Activated naive CD8-positive, alpha-beta T cell treated with anti-CD3 and anti-CD28 coated beads, Interleukin-2, amount 50 U/mL, for 16 hours (primary cell): ENCODE results near the gene KIRREL3.

Source experiments
- DNase-seq: peaks from one replicate; pipeline ENCODE4 v3.0.0-alpha.2; 2020; ENCODE audit warnings: low read depth, low spot score

The KIRREL3 gene

DNA sequence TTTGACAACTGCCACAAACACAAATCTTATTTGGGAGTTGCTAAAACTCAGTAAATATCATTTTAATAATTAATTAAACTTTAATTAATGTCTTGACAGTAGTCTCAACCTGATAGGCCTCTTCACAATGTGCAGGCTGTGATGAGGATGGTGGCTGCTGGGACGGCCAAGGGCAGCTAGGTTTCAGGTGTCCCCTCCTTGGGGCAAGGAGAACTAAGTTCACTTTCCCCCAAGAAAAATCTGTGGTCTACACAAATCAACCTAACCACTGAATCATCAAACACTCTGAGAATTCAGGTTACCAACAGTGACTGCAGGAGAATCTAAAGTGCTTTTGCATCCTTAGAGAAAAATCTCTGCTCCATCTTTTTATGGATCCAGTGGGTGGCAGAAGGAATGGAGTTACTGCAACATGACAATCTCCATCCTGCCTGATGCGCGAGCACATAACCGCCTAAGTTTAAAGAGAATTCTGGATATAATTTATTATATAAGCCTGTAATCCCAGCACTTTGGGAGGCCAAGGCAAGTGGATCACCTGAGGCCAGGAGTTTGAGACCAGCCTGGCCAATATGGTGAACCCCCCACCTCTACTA is 289.7 kb downstream of the KIRREL3 start:
- no peak for DNase-seq

DNA sequence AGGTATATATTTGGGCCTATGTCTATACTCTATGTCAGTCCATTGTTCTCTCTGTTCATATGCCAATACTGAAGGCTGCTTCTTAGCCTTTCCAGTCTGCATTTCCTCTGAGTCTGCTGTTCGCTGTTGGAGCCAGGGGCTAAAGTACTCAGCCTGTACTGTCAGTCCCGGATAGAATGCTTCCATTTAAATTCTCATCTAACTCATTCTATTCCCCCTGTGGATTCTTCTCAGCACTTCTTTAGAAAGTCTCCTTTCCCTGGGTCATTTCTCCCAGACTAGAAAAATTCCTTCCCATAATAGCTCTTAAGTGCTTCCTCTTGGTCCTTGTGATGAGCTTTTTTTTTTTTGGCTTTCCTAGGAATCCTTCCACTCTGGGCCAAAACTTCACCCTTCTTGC is 293.1 kb downstream of the KIRREL3 start:
- DNase-seq, result no peak

DNA sequence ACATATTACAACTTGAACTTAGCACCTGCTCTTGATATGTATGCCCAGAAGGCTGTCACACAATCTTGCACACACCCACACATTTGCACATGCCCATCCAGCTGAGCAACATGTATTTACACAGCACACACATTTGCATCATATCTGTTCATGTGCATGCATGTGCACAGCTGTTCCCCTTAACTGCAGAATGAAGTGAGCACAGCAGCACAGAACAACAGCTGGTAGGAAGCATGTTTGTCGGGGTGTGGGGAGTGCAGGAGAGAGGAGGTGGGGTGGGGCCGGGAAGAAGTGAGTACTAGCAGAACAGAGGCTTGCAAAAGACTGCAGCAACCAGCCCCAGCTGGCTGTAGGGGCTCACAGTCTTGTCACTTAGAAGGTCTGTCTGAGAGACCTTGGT is 296.5 kb downstream of the KIRREL3 start:
- no peak for DNase-seq

DNA sequence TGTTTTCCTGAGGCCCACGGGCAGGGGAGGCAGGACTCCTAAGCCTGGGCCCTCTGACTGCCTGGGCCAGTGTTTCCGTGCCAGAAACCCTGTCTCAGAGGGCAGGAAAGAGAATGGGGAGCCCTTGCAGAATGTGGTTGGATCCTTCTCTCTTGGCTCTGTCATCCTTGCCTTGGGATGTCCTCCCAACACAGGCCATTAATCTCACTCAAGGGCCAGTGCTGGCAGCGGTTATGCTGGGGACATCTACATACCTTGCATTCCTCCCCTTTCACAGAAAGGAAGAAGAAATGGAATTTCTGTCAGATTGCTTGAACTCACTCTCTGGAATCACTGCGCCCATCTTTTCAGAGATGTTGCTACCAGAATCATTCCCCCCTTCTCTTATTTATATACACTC is 296.9 kb downstream of the KIRREL3 start:
- DNase-seq, result no peak

DNA sequence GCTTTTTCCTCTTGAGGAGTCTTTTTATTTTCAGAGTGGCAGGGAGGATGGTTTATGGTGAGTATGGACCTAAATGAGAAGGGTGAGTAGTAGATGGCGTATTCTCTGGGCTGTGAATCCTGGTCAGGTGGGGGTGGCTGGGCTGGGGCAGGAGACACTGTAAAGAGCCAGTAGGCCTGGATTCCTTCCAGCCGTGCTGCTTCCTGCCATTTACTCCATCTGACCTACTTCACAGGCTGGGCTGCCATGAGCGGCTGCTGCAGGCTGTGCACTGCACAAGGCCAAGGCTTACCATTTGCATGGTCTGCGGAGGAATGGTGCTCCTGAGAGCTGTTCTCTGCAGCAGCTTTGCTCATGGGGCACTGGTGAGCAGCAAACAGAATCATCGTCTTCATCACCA is 297.6 kb downstream of the KIRREL3 start:
- no peak for DNase-seq

DNA sequence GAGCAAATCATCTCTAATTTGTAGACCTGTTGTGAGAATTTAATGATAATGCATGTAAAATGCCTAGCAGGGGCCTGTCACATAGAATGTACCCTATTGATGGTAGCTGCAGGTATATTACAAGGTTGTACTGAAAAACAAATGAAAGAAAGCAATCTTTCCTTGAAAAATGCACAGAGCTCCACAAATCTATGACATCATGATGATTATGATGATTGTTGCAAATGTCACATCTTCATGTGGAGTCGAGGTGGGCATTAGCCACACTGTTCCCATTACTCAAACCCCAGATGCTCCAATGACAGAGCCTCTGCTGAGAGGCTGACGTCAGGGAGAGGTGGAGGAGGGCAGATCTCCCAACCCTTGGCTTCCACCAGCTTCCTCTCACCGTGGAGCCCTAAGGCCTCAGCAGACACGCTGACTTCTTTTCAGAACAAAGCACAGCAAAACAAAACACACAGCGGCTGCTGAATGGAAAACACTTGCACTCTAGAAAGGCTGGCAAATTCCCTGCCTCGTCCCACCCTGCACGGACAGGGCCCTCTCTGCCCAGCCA is 298.3 kb downstream of the KIRREL3 start:
- DNase-seq, result no peak

DNA sequence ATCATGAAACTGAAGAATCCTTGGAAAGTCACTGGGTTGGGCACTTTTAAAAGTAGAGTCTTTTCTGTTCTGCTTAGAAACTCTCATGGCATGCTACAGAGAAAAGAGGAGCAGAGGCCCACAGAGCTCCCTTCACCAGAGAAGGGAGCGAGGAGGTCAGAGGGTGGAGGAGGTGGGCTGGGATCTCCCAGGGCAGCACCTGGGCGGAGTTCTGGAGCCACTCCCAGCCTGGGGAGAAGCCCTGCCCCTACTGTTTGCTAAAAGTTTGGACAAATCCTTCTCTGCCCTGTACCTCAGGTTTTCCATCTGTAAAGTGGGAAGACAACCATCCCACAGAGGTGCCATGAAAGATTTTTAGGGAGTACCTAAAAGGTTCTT is 299.1 kb downstream of the KIRREL3 start:
- no peak for DNase-seq

DNA sequence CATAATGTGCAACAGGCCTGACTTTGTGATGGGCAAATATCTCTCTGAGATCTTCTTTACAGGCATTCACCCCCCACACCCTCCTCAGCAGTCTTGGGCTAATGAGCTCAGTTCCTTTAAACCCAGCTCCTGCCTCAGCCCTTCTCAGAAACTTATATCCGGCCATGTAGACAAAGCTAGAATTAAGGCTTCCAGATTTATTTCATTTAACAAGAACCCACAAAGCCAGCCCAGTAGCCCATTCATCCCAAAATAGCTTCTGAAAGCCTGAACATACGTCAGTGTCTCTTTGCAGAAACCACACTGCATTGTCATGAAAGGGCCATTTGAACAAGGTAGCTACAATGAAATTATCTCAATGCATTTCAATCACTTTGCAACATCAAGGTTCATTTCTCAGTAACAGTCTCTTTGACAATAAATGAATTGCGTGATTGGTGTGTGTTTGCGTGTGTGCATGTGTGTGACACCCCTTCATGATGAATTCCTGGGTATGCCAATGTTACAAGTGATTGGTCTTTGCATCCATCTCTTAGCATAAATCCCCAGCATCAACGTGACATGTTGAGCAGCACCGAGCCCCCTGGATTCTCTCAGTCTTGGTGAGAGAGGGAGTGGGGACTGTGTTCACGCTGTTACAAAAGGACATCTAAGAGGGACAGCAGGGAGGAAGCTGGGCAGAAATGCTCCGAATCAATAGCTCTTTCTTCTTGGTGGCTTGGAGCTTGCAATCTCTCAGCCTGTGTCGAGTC is 299.6 kb downstream of the KIRREL3 start:
- no peak for DNase-seq

DNA sequence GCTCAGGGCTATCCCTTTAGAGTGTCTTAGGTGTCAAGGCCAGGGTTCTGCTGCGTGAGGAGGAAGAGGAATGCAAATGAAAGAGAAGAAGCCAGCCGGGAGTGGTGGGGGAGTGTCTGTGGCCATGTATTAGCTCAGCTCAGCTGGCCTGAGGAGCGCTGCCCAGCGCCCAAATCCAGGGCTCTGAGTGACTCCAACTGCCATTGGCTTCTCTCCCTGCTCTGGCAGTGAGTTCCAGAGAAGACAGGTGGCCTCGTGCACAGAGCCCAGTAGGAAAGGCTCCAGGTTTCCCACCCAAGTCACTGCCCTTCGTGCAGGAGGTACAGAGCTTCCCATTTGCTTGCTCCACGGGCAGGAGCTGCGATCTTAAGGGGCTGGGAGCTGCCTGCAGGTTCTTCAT is 302.0 kb downstream of the KIRREL3 start:
- no peak for DNase-seq

DNA sequence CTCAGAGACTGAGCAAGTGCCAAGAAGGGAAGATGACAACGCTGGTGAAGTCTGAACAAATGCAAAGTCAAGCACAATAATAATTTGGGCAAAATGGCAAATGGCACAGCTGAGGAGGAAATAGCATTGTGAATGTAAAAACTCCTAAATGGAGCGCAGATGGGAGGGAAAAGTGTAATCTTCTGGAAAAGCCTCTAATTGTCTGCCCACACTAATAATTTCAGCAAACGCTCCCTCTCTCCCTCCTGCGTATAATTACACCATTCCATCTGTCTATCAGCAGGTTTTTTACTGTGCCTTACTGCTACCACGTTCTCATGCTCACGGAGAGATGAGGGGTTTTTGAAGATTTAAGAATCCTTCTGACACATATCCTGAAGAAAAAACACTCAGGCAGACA is 302.6 kb downstream of the KIRREL3 start:
- no peak for DNase-seq

DNA sequence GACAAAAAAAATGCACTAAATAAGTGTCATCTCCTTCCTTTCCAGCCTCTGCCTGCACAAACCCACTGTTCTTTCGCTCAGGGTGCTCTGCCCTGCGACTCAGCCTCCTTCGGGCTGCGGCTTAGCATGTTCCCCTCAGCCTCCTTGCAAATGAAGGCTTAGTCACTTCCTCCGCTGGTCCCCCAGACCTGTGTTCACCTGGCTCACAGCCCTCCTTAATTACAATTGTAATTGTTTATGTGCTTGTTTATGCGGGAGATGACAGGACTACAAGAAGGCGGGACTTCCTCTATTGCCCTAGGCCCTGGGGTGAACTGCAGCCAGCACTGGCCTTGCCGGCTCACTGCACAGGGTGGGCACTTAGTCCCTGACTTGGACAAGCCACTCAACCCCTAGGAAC is 303.6 kb downstream of the KIRREL3 start:
- no peak for DNase-seq

DNA sequence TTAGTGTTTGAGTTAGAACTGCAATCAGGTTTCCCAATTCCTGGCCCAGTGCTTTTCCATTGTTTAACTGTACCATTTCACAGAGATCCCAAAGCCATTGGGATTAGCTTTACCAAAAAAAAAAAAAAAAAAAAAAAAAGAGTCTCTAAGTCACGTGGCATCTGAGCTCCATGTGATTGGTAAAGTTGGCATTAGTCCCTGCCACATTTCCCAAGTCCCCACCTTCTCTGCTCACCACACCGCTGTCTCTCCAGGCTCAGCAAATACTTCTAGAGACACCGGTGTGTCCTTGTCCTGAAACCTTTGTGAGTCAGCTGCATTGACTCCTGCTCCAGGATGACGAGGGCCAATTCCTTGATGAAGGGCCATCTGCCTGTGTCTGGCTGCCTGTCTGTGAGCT is 305.3 kb downstream of the KIRREL3 start:
- DNase-seq, result no peak

DNA sequence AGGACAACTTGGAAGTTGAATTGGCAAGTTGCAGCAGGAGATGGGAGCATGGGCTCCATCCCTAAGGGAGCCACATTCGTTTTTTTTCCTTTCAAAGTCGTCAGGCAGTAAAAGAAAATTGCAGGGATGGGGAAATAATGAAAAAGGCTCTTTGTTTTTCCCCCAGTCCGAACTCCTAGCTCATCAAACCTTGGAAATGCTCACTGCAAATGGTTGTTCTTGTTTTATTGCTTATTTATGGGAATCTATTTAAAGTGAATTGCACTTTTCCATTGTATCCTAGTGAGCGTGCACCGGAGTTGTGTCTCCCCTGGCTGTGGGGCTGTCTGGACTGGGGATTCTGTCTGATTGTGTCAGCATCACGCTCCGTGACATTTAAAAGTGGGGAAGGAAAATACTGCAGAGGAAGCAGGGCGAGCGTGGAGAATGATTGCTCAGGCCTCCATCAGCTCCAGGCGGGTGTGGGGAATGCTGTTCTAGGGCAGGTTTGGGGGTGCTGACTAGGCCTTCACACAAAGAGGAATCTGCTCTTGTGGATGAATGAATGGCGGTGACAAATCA is 306.4 kb downstream of the KIRREL3 start:
- no peak for DNase-seq

DNA sequence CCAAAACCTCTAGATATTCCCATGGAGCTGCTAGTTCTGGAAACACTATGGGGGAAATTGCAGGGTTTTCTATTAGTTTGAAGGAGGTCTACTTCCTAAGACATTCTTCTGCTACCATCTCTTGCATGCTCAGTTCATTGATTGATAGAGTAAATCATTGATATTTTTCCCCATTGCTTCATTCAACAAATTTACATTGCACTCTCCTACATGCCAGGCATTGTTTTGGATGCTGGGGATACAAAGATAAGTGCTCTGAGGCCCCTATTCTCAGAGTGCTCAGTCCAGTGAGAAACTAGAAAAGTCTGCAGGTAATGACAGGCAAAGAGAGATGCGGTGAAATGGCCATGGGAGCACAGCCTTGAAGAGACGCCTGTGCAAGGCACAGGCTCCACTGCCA is 313.1 kb downstream of the KIRREL3 start:
- no peak for DNase-seq

DNA sequence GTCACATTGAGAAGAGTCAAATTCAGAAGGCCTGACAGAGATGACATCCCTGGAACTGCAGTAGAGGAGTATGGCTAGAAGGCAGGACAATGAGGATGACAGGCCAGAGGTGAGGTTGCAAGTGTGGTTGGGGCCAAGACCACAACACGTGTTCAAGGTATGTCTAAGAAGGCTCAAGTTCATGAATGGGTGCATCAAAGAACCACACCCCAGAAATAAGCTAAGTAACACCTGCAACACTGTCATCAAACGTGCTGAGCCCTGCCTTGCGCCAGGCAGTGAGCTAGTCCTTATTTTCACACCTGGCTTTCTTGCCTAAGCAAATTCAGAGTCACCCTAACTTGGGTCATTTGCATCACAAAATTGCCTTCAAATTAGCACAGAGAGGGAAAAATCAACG is 313.6 kb downstream of the KIRREL3 start:
- DNase-seq, result no peak

DNA sequence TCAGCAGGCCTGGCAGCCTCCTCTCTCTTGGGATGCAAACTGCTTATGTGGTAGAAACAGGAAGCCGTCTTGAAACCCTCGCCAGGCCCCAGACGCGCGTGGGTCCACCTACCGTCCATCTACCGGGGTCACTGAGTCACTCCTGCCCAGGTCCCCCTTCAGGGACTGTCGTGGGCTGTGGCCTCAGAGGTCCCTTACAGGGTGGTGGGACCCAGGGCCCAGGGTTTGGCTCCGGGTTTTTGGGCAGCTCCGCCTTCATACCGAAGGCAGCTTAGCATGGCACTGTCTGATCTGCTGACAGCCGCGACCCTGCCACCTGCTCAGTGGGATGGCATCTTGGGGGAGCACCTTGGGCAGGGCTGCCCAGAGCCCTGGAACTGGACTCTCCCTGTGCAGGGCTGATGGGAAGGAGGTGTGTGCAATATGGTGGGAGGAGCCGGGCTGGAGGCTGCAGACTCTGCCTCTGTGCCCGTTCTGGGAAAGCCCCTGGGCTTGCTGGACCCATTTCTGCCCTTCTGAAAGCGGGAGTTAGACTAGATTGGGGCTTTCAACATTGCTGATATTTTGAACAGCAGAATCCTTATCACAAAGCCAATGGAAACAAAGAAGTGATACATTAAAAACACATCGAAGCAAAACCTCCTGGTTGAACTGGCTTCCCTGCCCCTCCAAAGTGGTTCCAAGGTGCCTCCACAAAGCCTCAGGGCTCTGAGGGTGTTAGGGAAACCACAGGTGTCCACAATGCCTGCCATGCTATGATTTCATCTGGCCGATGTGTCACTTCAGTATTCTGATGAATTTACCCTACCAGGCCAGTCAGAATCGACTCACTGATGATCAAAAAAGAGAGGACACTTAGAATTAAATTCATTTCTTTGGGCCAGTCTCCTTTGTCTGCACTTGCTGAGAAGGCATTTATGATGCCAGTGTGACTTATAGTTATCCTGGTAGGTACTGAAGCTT is 316.5 kb downstream of the KIRREL3 start:
- DNase-seq, result no peak

DNA sequence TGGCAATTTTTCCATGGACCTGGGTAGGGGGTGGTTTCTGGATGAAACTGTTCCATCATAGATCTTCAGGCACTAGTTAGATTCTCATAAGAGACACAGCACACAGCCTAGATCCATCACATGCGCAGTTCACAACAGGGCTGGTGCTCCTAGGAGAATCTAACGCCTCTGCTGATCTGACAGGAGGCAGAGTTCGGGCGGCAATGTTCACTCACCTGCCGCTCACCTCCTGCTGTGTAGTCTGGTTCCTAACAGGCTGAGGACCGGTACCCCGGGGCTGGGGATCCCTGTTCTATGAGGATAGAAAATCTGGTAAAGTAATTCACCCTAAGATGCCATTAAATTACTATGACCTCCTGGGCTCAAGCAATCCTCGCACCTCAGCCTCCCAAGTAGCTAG is 318.0 kb downstream of the KIRREL3 start:
- DNase-seq, result no peak

DNA sequence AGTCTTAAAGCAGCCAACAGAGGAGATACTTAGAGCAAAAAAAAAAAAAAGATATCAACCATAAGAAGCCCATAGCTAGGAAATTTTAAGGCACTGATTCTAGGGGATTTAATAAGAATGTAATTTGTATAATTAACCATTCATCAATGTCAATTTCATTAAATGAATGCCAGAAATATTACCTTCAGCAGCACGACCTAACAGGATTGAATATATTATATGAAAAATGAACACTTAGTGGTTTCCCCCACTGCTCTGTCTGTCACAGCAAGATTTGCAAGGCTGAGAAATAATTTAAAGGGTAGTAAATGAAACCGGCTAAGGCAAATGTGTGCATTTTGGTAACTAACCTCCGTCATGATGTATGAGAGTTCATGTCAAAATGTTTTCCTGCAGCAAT is 319.9 kb downstream of the KIRREL3 start:
- no peak for DNase-seq

DNA sequence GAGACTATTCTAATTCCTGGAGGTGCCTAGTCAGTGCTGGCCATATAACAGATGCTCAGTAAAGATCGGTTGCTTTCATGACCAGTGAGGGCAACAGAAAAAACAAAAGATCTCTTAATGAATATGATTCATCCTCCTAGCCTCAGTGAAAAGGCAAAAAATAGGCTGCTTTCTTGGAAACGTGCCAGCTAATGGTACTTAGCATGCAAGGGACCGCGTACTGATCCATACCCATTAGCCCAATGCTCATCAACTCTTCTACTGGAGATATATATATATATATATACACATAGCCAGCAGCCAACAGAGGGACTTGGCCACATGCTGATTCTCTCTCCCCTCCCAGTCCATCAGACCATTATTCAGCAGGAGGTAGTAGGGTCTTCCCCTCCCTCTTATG is 320.4 kb downstream of the KIRREL3 start:
- no peak for DNase-seq

DNA sequence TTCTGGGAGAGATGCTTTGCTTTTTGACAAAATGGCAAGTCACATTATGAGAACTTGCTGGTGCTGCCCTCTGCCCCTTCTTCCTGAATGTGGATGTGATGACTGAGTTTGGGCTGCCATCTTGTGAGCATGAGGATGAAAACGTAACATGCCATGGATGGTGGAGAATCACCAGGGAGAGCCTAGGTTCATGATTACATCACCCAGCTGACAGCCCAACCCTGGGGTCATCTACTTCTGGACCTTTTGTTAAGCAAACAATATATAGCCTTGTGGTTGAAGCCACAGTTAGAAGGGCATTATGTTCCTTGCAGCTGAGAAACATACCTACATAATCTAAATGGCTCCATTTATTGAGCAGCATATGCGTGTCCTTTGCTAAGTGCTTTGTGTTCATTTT is 321.5 kb downstream of the KIRREL3 start:
- DNase-seq, result no peak

DNA sequence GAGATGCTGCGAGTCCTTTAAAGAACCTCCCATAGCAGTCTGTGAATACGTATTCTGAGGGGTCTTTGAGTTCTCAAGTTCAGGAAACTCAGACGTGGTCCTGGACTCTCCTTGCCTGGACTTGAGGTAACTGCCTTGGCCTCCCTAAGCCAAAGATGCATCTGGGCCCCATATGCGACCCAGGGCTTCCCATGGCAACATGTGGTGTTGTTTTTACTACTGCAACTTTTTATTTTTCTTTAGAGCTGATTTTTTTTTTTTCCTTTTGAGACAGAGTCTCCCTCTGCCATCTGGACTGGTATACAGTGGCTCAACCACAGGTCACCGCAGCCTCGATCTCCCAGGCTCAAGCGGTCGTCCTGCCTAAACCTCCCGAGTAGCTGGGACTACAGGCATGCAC is 324.0 kb downstream of the KIRREL3 start:
- no peak for DNase-seq

DNA sequence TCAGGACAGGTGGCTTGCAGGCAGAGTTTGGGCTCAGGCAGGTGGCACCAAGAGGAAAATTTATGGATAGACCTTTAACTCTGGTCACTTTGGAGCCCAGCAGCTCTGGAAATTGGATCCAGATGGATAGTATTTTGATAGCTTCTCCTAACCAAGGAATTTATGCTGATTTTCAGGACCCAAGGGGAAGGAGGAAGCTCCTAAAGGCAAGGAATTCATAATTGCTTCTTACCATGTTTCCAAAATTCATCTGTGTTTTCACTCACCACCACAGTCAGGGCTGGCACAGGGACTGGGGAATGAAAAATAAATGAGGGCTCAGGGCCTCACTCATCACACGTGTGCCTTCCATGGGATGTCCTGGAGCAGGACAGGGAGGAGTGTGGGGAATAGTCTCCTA is 327.3 kb downstream of the KIRREL3 start:
- no peak for DNase-seq
